Natural killer cell (primary cell): ENCODE measurements around the gene BCAS1. TPM values are rescaled to one million over a fixed set of nuclear protein-coding genes. Genes with fewer than 3 reads are reported as not detected.

Experiments
- ATAC-seq, 3 donors: fragments of 150-1000 bp in 2 of 3; fragments of 200-7000 bp in 1 of 3; cut with Tn5 transposase; 1 replicate in 1 of 3; 2 replicates in 2 of 3; pipeline ENCODE4 v1.10.0; 2021; ENCODE audit warnings: mild to moderate bottlenecking in 2 of 3, moderate library complexity in 2 of 3
- DNase-seq, 2 donors: peaks; one replicate each; pipeline versions ENCODE4 v3.0.0 to v3.0.0-alpha.2; 2013 to 2021; ENCODE audit warnings: mixed read lengths in 1 of 2
- H3K27ac ChIP-seq: one replicate; pipeline ENCODE4 v1.5.1; 2013; ENCODE audit warnings: mild to moderate bottlenecking, low read length
- H3K27me3 ChIP-seq: one replicate; pipeline ENCODE4 v1.6.1; 2013; ENCODE audit warnings: low read length; ENCODE audit not compliant: control insufficient read depth, insufficient read depth
- H3K36me3 ChIP-seq: one replicate; pipeline ENCODE4 v1.6.1; 2013; ENCODE audit warnings: low read length; ENCODE audit not compliant: control insufficient read depth, insufficient read depth
- H3K4me1 ChIP-seq: one replicate; pipeline ENCODE4 v1.6.1; 2013; ENCODE audit warnings: low read length; ENCODE audit not compliant: control insufficient read depth, insufficient read depth
- H3K4me3 ChIP-seq: one replicate; pipeline ENCODE4 v1.5.1; 2013; ENCODE audit warnings: low read length
- H3K9me3 ChIP-seq: one replicate; pipeline ENCODE4 v1.6.1; 2013; ENCODE audit warnings: low read length; ENCODE audit not compliant: control insufficient read depth, insufficient read depth
- H3K27ac Mint-ChIP-seq, 2 donors: one replicate each; pipeline ENCODE4 v1.8.0; 2022; ENCODE audit warnings: mild to moderate bottlenecking in 2 of 2, mixed read lengths in 2 of 2, moderate library complexity in 1 of 2
- H3K27me3 Mint-ChIP-seq, 2 donors: one replicate each; pipeline ENCODE4 v1.8.0; 2022; ENCODE audit warnings: low read depth in 2 of 2, mixed read lengths in 2 of 2
- H3K36me3 Mint-ChIP-seq: one replicate; pipeline ENCODE4 v1.8.0; 2022; ENCODE audit warnings: mixed read lengths
- H3K4me1 Mint-ChIP-seq, 2 donors: one replicate each; pipeline ENCODE4 v1.8.0; 2022; ENCODE audit warnings: mixed read lengths in 2 of 2
- H3K4me3 Mint-ChIP-seq: one replicate; pipeline ENCODE4 v1.8.0; 2022; ENCODE audit warnings: mild to moderate bottlenecking, moderate library complexity, mixed read lengths
- H3K9me3 Mint-ChIP-seq, 2 donors: one replicate each; pipeline ENCODE4 v1.8.0; 2022; ENCODE audit warnings: mixed read lengths in 2 of 2
- CTCF ChIP-seq: fragments of 200-600 bp; IDR thresholded peaks from one replicate; pipeline ENCODE4 v1.8.0; 2022; ENCODE audit warnings: antibody characterized with exemption
- WGBS: methylation state at CpG from one replicate; pipeline ENCODE4 v1.1.7; 2013; ENCODE audit warnings: missing lambda C conversion rate; ENCODE audit not compliant: insufficient coverage; 5-methylcytosine and 5-hydroxymethylcytosine counted together
- intact Hi-C: fragments of 100-400 bp; cut with micrococcal nuclease; formaldehyde crosslinking; loops from one replicate; pipeline ENCODE4 v1.14.2; 2022
- total RNA-seq, 4 donors: library from RNA; stranded (reverse); fragments of 120-200 nt in 1 of 4; gene quantifications; one replicate each; pipeline versions ENCODE4 v1.2.3 to v1.2.4, GENCODE V29; 2013 to 2022

Gene BCAS1
- total RNA-seq, 3 donors from 2014 or later (not counting 1 experiment from before 2014, with no cell fraction given), result 0.31 to 1.2 (median 0.68) TPM

DNA sequence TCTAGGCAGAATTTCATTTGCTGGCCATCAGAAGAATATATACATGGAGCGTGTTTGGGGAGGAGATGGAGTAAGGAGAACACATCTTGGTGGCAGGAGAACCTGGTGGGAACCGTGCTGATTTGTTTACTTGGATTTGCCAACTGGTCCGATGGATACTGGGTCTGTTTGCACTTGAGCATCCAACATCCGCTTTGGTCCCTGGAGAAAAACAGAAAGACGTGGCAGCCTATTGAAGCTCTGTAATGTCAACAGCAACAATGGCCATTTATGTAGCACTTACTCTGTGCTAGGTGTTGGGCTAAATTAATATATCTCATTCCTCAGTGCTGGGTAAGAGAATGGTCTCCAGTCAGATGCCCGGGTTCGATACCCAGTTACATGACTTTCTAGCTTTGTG lies 125.6 kb downstream of the BCAS1 start:
- Mint-ChIP-seq H3K4me3 (no peak overlapping the region), H3K27ac (no peak overlapping the region), H3K36me3 (no peaks in the 10 kb centered on the region), H3K4me1 (peaks cover 30 to 39% of the 10 kb centered on the region in 2 donors), H3K9me3 (no peaks in the 10 kb centered on the region), H3K27me3 (peaks cover 0 to 5% of the 10 kb centered on the region in 2 donors)
- intact Hi-C loops, result loop anchor here (5.0 kb wide), 4 partner anchors 102 to 787 kb away; no protein-coding TSS in a partner anchor
- Histone ChIP-seq H3K4me3 (no peak overlapping the region), H3K4me1 (peaks cover 29% of the 10 kb centered on the region), H3K9me3 (no peaks in the 10 kb centered on the region), H3K36me3 (no peaks in the 10 kb centered on the region), H3K27me3 (no peaks in the 10 kb centered on the region), H3K27ac (no peak overlapping the region)
- DNase-seq, result no peak
- no peak for ATAC-seq
- WGBS, result 92% methylated on average over 7 of the region's 7 CpGs
- no peak for TF ChIP-seq CTCF

- peaks cover 20 to 38% of the 10 kb centered on the region in 2 donors for H3K4me1 Mint-ChIP-seq
- Histone ChIP-seq H3K27ac (no peak overlapping the region), H3K4me3 (no peak overlapping the region), H3K4me1 (peaks cover 19% of the 10 kb centered on the region), H3K27me3 (no peaks in the 10 kb centered on the region), H3K9me3 (no peaks in the 10 kb centered on the region), H3K36me3 (no peaks in the 10 kb centered on the region)
- H3K4me3 Mint-ChIP-seq, result peak overlapping the region; percentile 45
- peak overlapping the region in 1 of 2 donors; percentile 64 for H3K27ac Mint-ChIP-seq
- peaks cover 0 to 5% of the 10 kb centered on the region in 2 donors for H3K27me3 Mint-ChIP-seq
- peak; percentile 87 for TF ChIP-seq CTCF
- 28% methylated on average over 9 of the region's 11 CpGs for WGBS
- ATAC-seq, result peak in 2 of 3 donors; percentile 68 to 69
- H3K36me3 Mint-ChIP-seq, result no peaks in the 10 kb centered on the region
- DNase-seq, result peak in 1 of 2 donors; percentile 70
- intact Hi-C loops, result loop anchor here (1.0 to 5.0 kb wide), 4 partner anchors 101 to 786 kb away; no protein-coding TSS in a partner anchor
- no peaks in the 10 kb centered on the region for H3K9me3 Mint-ChIP-seq
These were observed 126.7 kb downstream of the BCAS1 start for GRCh38 chr20:53943522-53944291.

- Mint-ChIP-seq H3K4me3 (no peak overlapping the region), H3K4me1 (peaks cover 20 to 38% of the 10 kb centered on the region in 2 donors), H3K27me3 (peaks cover 0 to 5% of the 10 kb centered on the region in 2 donors), H3K27ac (peak overlapping the region in 1 of 2 donors; percentile 16), H3K36me3 (no peaks in the 10 kb centered on the region), H3K9me3 (no peaks in the 10 kb centered on the region)
- Histone ChIP-seq H3K4me1 (peaks cover 16% of the 10 kb centered on the region), H3K27me3 (no peaks in the 10 kb centered on the region), H3K36me3 (no peaks in the 10 kb centered on the region), H3K27ac (no peak overlapping the region), H3K9me3 (no peaks in the 10 kb centered on the region), H3K4me3 (no peak overlapping the region)
- intact Hi-C loops, result loop anchor here (1.0 to 5.0 kb wide), 4 partner anchors 101 to 786 kb away; no protein-coding TSS in a partner anchor
- WGBS, result 90% methylated on average over 3 of the region's 3 CpGs
- TF ChIP-seq CTCF, result no peak
- no peak for ATAC-seq
- no peak for DNase-seq
These were observed 127.4 kb downstream of the BCAS1 start for GRCh38 chr20:53942973-53943372.
